ENCODE results near the gene PAIP2.
"Not testable (repeated sequence)": the region's sequence is repeated elsewhere in the genome, so short reads cannot be mapped to it uniquely, and the experiment has no call there.

PAIP2 gene

GRCh38 chr5:139304391-139305324 lies 37.0 kb upstream of the PAIP2 start:
- no peak for DNase-seq (ENCODE audit: extremely low spot score)
- POLR2A ChIA-PET: interaction anchor here (0.7 kb wide), 1 partner anchor 54 kb away, joined by 5 read pairs; no protein-coding TSS in a partner anchor
- CTCF ChIA-PET: interaction anchor here (1.8 to 2.0 kb wide), 3 partner anchors 10 to 37 kb away, joined by 7 to 11 read pairs (median 8); partner anchors contain the start of genes MATR3 and PAIP2
- no peak for TF ChIP-seq CTCF (IDR thresholded peaks at IDR 0.05; ENCODE audit: control extremely low read depth, extremely low read depth, low read depth, missing control alignments)

- no peak for TF ChIP-seq CTCF (IDR thresholded peaks at IDR 0.05; ENCODE audit: control extremely low read depth, extremely low read depth, low read depth, missing control alignments)
These were observed 35.5 kb upstream of the PAIP2 start for GRCh38 chr5:139306197-139306596.

GRCh38 chr5:139306628-139307379 lies 34.9 kb upstream of the PAIP2 start:
- ChIA-PET POLR2A (no interaction called here), CTCF (interaction anchor here (1.0 to 1.8 kb wide), 5 partner anchors 10 to 38 kb away, joined by 3 to 5 read pairs (median 4); no protein-coding TSS in a partner anchor)
- no peak for TF ChIP-seq CTCF (IDR thresholded peaks at IDR 0.05; ENCODE audit: control extremely low read depth, extremely low read depth, low read depth, missing control alignments)
- DNase-seq (ENCODE audit: extremely low spot score): no peak

More at GRCh38 chr5:139306197-139306596, 35.5 kb upstream of the PAIP2 start:
- ChIA-PET CTCF (interaction anchor here (1.0 to 1.8 kb wide), 4 partner anchors 9 to 38 kb away, joined by 3 to 5 read pairs (median 4); no protein-coding TSS in a partner anchor), POLR2A (no interaction called here)
- no peak for DNase-seq (ENCODE audit: extremely low spot score)

GRCh38 chr5:139308797-139309196 lies 32.9 kb upstream of the PAIP2 start:
- CTCF ChIA-PET: interaction anchor here (1.0 kb wide), 1 partner anchor 11 kb away, joined by 3 read pairs; no protein-coding TSS in a partner anchor
- POLR2A ChIA-PET: no interaction called here
- TF ChIP-seq CTCF (IDR thresholded peaks at IDR 0.05; ENCODE audit: control extremely low read depth, extremely low read depth, low read depth, missing control alignments): no peak
- no peak for DNase-seq (ENCODE audit: extremely low spot score)

- ChIA-PET CTCF (interaction anchor here (1.0 to 1.6 kb wide), 3 partner anchors 9 to 17 kb away, joined by 3 to 4 read pairs (median 3); no protein-coding TSS in a partner anchor), POLR2A (interaction anchor here (0.7 kb wide), 2 partner anchors 17 to 240 kb away, joined by 3 to 7 read pairs; partner anchors contain the start of gene MATR3)
- not testable (repeated sequence) for DNase-seq (ENCODE audit: extremely low spot score)
These were observed 30.9 kb upstream of the PAIP2 start for GRCh38 chr5:139310715-139311186.

GRCh38 chr5:139312075-139312474 lies 29.6 kb upstream of the PAIP2 start:
- no peak for DNase-seq (ENCODE audit: extremely low spot score)
- ChIA-PET CTCF (interaction anchor here (0.9 to 3.1 kb wide), 4 partner anchors 11 to 82 kb away, joined by 3 to 13 read pairs (median 4); no protein-coding TSS in a partner anchor), POLR2A (interaction anchor here (0.6 kb wide), 1 partner anchor 86 kb away, joined by 3 read pairs; no protein-coding TSS in a partner anchor)
- TF ChIP-seq CTCF (IDR thresholded peaks at IDR 0.05; ENCODE audit: control extremely low read depth, extremely low read depth, low read depth, missing control alignments): no peak

All from GM10248 (cell line).